GM19193 (cell line): Measurements from ENCODE around the gene OLA1.

Source experiments
- POLR2A ChIP-seq: IDR thresholded peaks from 4 replicates; pipeline ENCODE4 v1.6.1; 2011; ENCODE audit not compliant: insufficient read depth, insufficient read length; ENCODE audit errors: extremely low read depth

Gene OLA1

GRCh38 chr2:174198846-174199564 is 49.3 kb downstream of the OLA1 start:
- TF ChIP-seq POLR2A: no peak

DNA sequence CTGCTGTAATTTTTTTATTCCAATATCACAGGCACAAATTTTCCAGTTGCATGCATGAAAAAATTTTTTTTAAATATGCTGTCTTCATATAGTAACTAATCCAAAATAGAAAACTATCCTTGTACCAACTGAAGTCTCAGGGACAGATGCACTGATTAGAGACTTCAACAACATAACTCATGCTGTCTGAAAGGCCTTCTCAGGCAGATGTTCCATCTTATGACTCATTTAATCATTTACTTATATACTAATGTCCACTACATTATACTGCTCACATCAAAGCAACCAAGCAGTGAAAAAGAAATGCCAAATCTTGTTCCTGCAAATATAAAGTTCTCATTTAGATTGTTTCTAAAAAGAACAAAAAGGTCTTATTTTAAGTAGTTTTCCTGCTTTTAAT is 53.1 kb downstream of the OLA1 start:
- TF ChIP-seq POLR2A: no peak

DNA sequence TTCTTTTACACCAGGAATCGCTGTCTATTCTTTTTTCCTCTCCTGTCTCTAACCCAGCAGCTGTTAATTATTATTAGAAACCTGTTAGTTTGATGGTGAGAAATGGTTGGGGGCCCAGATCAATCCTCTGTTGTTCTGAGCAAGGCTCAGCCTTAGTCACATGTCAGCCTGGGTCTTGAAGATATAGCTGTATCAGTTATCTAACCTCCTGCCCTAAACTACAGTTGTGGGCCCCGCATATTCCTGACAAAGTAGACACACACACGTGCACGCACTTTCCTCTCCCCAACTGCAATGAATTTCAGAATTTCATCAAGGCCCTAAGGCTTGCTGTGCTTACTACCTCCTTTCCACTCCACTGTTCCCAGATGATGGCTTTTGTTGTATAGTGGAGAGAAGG is 54.6 kb downstream of the OLA1 start:
- TF ChIP-seq POLR2A: no peak

GRCh38 chr2:174192664-174193063 is 55.7 kb downstream of the OLA1 start:
- no peak for TF ChIP-seq POLR2A

GRCh38 chr2:174191342-174192074 is 56.8 kb downstream of the OLA1 start:
- TF ChIP-seq POLR2A: no peak

DNA sequence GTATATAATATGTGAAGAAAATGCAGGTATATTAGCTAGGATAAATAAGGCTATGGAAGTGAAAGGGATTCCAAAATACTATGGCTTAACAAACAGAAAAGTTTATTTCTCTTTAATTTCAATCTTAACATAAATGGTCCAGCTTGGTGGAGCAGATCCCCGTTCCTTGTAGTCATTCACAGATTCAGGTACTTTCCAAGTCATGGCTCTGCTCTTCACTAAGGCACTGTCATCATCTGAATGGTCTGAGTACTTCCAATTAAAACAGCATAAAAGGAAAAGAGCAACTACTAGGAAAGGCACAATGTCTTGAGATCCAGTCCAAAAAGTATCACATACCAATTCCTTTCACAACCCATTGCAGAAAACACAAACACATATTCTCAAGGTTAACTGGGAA is 63.4 kb downstream of the OLA1 start:
- TF ChIP-seq POLR2A: no peak

DNA sequence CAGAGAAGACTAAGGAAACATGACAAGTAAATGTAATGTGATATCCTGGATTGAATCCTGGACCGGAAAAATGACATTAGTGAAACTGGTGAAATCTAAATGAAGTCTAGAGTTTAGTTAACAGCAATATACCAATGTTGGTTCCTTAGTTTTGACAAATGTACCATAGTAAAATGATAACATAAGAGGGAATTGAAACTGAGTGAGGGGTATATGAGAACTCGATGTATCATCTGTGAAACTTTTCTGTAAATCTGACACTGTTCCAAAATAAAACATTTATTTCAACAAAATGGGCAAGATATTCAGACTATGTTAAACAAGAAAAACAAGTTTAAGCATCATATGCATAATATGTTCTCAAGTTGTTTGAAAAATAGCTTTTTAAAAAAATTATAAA is 63.8 kb downstream of the OLA1 start:
- TF ChIP-seq POLR2A: no peak

GRCh38 chr2:174183076-174183475 is 65.3 kb downstream of the OLA1 start:
- no peak for TF ChIP-seq POLR2A

GRCh38 chr2:174181368-174181767 is 67.0 kb downstream of the OLA1 start:
- no peak for TF ChIP-seq POLR2A

- TF ChIP-seq POLR2A: no peak
Observed at GRCh38 chr2:174180726-174181236, 67.6 kb downstream of the OLA1 start.

DNA sequence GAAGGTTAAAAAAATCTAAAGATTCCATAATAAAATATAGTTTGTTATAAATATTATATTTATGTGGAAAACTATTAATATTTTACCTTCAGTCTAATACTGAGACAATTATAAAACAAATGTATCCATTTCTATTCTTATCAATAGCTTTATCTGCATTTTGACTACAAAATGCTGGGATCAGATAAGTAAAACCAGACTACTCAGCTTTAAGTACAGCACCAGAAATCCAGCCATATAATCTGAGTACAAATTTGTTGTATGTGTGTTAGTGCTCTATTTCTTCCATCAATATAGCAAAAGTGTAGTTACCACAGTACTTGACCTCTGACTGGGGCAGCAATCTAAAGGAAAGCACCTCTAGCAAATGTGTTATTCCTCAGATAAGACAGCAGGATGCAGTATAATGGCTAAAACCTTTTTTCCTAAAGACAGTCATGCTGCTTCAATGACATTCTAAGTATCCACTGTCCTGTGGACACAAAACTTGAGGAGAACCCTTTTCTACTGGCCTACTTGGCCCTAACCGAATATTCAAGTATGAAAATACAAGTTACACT is 68.1 kb downstream of the OLA1 start:
- no peak for TF ChIP-seq POLR2A

DNA sequence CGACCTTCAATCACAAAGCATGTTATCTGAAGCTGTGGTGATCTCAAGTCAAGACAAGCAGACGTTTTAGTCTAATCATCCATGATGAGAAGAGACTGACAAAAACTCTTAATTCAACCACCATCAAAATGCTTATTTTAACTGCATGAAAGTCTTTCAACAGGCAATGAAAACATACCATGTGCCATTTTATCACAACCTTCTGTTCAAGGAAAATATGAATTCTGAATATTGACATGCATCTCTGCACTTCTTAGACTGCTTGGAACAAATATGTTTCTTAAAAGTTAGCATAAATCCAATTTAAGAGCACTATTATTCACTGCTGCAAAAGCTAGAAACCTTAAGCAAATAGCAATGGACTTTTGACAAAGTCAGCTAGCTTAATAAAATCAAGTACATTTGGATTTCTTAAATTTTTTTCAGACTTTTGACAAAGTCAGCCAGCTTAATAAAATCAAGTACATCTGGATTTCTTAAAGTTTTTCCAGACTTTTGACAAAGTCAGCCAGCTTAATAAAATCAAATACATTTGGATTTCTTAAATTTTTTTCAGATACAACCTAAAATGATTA is 70.9 kb downstream of the OLA1 start:
- no peak for TF ChIP-seq POLR2A

DNA sequence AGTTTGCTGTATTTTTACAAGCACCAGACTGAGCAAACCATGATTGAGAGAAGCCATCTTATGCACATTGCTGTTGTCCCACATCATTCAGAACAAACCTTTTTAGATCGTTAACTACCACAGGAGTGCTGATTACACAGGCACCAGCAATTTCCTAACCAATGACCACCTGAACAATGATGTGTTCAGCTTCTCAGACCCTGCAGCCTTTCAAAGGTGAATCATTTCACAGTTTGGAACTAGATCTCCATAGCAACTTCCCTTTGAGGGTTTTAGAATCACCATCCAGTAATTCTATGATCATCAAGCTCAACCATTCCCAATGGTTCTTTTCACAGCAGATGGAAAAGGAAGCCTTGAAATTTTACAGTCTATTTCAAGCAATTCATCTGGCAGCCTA is 71.4 kb downstream of the OLA1 start:
- TF ChIP-seq POLR2A: no peak

- TF ChIP-seq POLR2A: no peak
Observed at GRCh38 chr2:174174741-174175140, 73.6 kb downstream of the OLA1 start.

- no peak for TF ChIP-seq POLR2A
Observed at GRCh38 chr2:174172802-174173355, 75.5 kb downstream of the OLA1 start.
